Measurements from ENCODE around the gene SNX27.

DNA sequence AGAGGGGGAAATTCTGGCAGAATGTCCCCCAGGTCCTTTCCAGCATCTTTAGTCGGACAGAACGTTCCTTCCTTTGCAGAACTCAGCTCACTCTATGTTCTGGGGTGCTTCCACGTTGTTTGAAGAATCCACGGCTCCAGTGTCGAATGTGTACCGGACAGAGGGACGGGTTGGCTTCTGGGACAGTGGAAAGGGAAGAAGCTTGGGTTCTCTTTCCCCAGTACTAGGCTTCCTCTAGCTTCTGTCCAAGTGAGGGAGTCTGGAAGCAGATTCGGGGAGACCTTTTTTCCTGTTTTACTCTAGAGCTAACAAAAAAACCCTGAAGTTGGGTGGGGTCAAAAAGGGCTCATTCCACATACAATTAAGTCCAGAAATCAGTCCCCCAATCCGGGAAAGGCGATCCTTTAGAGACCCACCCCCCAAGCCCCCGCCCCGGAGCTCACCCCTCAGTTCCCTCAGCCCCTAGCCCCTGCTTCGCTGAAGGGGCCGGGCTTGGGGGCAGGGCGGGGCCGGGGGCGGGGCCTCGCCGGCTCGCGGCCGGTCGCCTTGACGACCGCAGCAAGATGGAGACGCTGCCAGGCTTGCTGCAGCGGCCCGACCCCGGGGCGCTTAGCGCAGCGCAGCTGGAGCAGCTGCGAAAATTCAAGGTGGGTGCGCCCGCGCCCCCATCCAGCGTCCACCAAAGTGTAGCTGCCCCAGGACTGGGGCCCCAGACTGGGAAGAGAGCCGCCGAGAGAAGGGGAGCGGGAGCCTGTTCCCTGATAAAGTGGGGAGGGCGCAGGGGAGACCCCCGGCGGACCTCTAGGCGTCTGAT lies 109.3 kb downstream of the SNX27 start, which contains the start of gene RIIAD1:
- TF ChIP-seq EZH2phosphoT487 (IDR thresholded peaks at IDR 0.05; ENCODE audit: unreplicated experiment) (no peak), POLR2AphosphoS5 (IDR thresholded peaks at IDR 0.05; ENCODE audit: low read depth) (no peak), CREB1 (CRISPR knock-in tag; IDR thresholded peaks at IDR 0.05; ENCODE audit: low read depth) (no peak), JUNB (IDR thresholded peaks at IDR 0.05; ENCODE audit: unreplicated experiment) (no peak), EZH2 (IDR thresholded peaks at IDR 0.05; ENCODE audit: low read depth, unreplicated experiment) (no peak)
- TF ChIP-seq, protein P1, sequence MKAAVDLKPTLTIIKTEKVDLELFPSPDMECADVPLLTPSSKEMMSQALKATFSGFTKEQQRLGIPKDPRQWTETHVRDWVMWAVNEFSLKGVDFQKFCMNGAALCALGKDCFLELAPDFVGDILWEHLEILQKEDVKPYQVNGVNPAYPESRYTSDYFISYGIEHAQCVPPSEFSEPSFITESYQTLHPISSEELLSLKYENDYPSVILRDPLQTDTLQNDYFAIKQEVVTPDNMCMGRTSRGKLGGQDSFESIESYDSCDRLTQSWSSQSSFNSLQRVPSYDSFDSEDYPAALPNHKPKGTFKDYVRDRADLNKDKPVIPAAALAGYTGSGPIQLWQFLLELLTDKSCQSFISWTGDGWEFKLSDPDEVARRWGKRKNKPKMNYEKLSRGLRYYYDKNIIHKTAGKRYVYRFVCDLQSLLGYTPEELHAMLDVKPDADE (IDR thresholded peaks at IDR 0.05), result no peak
- TF ChIP-seq, protein P2, sequence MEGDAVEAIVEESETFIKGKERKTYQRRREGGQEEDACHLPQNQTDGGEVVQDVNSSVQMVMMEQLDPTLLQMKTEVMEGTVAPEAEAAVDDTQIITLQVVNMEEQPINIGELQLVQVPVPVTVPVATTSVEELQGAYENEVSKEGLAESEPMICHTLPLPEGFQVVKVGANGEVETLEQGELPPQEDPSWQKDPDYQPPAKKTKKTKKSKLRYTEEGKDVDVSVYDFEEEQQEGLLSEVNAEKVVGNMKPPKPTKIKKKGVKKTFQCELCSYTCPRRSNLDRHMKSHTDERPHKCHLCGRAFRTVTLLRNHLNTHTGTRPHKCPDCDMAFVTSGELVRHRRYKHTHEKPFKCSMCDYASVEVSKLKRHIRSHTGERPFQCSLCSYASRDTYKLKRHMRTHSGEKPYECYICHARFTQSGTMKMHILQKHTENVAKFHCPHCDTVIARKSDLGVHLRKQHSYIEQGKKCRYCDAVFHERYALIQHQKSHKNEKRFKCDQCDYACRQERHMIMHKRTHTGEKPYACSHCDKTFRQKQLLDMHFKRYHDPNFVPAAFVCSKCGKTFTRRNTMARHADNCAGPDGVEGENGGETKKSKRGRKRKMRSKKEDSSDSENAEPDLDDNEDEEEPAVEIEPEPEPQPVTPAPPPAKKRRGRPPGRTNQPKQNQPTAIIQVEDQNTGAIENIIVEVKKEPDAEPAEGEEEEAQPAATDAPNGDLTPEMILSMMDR (conservative IDR thresholded peaks at IDR 0.05; ENCODE audit: low read depth in 2 of 2), result no peak
- TF ChIP-seq, protein P3, sequence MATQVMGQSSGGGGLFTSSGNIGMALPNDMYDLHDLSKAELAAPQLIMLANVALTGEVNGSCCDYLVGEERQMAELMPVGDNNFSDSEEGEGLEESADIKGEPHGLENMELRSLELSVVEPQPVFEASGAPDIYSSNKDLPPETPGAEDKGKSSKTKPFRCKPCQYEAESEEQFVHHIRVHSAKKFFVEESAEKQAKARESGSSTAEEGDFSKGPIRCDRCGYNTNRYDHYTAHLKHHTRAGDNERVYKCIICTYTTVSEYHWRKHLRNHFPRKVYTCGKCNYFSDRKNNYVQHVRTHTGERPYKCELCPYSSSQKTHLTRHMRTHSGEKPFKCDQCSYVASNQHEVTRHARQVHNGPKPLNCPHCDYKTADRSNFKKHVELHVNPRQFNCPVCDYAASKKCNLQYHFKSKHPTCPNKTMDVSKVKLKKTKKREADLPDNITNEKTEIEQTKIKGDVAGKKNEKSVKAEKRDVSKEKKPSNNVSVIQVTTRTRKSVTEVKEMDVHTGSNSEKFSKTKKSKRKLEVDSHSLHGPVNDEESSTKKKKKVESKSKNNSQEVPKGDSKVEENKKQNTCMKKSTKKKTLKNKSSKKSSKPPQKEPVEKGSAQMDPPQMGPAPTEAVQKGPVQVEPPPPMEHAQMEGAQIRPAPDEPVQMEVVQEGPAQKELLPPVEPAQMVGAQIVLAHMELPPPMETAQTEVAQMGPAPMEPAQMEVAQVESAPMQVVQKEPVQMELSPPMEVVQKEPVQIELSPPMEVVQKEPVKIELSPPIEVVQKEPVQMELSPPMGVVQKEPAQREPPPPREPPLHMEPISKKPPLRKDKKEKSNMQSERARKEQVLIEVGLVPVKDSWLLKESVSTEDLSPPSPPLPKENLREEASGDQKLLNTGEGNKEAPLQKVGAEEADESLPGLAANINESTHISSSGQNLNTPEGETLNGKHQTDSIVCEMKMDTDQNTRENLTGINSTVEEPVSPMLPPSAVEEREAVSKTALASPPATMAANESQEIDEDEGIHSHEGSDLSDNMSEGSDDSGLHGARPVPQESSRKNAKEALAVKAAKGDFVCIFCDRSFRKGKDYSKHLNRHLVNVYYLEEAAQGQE (IDR thresholded peaks at IDR 0.05; ENCODE audit: unreplicated experiment), result no peak
